ENCODE results near the gene MAML3.

The MAML3 gene

DNA sequence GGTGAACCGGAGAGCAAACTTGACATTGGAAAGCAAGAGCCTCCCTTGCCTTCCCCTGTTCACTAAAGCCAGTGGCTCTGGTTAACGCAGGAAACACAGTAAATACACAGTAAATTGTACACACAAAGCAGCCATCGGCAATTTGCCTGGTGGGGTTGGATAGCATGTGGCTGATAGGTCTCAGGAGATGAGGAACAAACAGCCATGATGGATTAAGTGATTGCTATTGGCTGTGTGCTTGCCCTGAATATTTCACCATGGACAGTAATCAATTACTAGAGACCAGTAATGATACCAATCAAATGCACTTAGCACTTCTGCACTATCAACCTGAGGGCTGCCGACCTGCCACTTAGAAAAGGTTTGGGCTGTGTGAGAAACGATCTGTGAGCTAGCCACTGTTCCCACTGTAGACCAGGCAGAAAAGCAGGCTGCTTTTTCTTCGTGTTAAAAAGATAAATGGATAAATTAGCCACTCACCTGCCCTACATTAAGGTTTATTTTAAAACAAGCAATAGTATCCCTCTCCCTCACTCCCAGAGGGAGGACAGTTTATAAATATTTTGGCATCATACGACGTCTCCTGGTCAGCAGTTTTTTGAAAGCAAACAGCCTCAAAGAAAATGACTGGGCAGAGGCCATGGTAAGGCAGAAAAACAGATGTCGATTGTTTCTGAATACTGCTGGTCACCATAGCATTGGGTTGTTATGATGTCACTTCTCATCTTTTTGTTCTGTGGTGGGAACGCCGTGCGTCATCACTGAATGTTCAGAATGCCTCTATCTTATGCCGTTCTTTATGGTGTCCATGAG lies 167.1 kb downstream of the MAML3 start:
- no peak for DNase-seq

DNA sequence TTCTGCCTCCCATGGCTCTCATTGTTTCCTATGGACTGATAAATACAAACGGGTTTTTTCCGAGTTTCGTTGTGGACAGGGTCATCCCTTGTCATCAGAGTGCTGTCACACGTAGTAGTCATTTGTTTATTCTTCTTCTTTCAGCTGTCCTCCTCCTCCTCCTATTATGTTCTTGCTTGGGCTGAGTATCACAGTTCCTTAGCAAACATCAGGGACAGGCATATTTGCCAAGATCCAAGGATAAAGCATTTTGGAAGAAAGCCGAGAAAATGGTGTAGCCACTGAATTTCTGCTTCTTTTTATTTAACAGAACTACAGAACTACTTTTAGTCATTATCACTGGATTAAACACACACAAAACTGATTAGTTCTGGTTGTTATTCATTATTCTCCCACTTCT lies 167.9 kb downstream of the MAML3 start:
- DNase-seq = no peak

GRCh38 chr4:139985401-139985800 lies 168.6 kb downstream of the MAML3 start:
- peak; percentile 31 for DNase-seq

GRCh38 chr4:139984471-139984870 lies 169.5 kb downstream of the MAML3 start:
- peak; percentile 23 for DNase-seq

DNA sequence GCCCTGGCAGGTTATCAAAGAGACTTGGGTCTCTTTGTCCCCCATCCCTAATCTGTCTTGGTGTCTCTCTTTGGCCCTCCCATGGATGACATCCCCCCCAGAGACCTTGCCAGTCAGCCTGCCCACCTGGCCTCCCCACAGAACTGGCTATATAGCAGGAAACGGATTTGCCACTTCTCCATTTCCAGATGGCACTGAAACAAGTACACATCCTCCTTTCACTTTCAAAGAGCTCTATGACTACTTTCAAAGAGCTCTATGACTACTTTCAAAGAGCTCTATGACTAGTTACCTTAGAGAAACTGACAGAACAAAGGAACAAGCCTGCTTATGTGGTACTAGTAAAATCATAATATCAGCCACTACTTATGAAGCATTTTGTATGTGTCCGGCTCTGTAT lies 175.3 kb downstream of the MAML3 start:
- DNase-seq = no peak

DNA sequence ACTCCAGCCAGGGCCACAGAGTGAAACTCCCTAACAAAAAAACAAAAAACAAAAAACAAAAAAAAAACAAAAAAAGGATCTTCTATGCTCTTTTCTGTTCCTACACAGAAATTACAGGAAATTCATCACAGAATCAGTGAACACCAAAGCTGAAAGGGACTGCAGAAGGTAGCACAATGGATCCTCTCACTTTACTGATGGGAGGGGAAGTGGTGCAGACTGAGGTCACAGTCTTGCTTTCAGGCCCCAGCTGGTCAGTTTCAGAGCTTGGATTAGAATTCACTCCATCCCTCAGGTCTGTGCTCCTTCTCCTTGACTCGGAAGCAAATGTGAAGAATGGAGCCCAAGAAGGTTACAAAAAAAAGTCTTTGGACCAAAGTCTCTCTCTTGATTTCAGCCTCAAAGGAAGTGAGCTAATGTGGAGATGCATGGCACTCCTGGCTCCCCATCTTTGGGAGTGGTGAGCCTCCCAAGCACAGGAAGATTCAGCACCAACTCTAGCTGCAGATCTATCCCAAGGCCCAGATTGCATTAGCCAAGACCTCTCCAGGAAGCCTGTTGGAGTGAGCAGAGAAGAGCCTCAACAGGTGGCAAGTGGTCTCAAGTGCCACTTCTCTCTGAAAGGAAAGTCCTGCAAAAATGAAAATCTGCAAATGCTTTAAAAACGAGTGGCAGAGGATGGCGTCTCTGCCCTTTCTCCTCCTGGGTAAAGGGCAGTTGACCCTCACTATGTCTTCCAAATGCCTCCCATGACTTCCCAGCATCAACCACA lies 176.0 kb downstream of the MAML3 start:
- DNase-seq = no peak

GRCh38 chr4:139975830-139976272 lies 178.1 kb downstream of the MAML3 start:
- DNase-seq = no peak

GRCh38 chr4:139973616-139974015 lies 180.4 kb downstream of the MAML3 start:
- DNase-seq = no peak

DNA sequence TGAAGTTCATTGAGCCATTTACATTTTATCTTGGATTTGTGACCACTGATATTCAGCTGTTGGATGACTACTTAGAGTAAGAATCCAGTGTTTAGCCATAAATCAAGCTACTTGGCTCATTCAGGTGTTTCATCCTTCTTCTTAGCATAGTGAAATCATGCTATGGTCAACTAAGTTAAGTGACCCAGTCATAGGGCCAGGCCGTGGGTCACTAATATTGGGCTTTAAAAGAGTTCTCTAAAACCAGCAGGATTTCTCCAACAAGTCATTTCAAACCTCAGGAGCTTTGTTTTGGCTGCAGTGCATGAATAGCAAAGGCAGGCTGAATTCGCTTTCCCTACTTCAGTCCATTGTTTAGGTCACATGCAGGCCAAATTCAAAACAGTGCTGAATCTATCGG lies 181.0 kb downstream of the MAML3 start:
- DNase-seq = no peak

DNA sequence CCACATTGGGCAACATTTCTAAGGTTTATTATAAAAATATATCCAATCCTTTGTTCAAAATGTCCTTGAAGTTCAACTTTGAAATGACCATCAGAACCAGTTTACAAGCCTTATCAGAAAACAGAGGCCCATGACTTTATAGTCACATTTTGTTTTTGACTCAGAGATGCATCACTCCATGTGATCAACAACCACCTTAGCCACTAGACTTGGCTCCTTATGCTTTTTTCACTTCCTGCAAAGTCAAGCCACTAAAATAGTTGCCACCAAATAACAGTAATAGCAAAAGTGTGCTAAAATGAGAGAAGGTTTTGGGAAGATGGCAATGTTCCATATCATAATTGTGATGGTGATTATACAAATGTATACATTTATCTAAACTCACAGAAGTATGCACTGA lies 181.7 kb downstream of the MAML3 start:
- DNase-seq = no peak

DNA sequence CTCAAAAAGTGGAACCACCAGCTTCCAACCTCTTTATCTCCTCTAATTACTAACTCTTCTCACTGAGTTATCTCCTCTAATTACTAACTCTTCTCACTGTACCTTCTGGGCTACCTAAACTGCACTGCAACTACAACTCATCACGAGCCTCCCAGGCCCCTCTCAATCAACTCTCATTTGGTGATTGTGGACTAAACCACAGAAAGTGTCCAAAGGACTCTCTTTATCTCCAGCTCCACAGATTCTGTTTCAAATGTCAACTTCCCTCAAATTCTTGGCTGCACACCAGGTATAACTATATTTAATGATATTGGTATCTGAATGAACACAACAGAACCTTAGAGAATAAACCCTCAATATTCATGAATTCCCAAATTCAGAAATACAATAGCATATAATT lies 182.9 kb downstream of the MAML3 start:
- DNase-seq = no peak

DNA sequence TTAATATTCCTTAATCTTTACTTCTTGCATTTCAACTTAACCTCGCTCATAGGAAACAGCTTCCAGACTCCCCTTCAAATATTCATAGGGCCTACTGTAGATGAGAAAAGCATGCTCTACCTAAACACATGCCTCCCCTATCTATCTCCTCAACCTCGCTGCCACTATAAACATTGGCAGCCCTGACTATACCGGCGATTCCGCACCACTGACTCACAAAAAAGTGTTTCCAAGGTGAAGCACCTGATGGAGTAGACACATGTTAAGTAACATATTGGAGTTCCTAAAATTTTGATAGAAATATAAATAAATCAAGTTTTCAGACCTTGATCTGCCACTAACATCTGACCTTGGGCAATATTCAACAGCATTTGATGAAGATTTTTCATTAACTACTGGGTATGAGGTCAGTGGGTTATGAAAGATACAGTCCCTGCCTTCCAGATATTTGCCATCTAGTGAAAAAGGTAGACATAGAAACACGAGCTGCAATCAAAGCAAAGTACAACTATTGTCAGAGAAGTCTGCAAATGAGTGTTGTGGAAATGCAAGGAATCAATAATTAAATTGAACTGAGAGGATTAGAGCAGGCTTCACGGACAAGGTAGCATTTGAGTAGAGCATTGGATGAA lies 184.2 kb downstream of the MAML3 start:
- no peak for DNase-seq

GRCh38 chr4:139968831-139969230 lies 185.2 kb downstream of the MAML3 start:
- DNase-seq = no peak

DNA sequence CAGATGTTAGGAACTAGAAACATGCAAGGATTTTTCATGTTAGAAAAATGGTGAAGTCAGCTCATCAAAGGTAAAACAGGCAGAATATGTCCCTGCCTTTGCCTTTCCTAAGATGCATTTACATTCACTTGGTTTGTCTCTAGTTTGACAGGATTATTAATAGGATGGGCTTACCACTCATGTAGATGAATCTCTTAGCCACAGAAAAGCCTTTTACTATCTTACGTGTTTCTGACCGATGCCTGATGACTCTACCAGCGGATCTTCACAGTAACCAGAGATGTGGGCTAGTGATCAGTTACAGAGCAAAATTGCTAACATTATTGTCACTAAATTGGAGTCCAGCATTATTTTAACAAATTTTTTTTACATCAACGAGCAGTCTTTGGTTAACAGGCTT lies 187.6 kb downstream of the MAML3 start:
- peak; percentile 82 for DNase-seq

GRCh38 chr4:139965789-139966188 lies 188.2 kb downstream of the MAML3 start:
- DNase-seq = peak; percentile 60

DNA sequence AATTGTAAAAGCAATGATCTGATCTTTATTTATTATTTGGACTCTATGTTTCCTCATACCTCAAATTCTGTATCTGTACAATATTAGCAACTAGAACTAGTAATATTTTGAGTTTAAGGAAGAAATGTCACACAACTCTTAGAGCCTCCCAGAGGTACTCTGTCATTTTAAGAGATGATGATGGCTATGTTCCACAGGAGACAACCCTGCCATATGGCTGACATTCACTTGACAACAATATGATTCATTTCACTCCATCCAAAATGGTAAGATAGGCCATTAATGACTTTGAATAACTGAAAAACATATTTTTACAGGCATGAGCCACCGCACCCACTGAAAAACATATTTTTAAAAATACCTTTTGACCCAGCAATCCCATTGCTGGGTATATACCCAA lies 190.3 kb downstream of the MAML3 start:
- no peak for DNase-seq

- DNase-seq = no peak
Observed at GRCh38 chr4:139962130-139962684, 191.8 kb downstream of the MAML3 start.

- no peak for DNase-seq
Observed at GRCh38 chr4:139961344-139961946, 192.5 kb downstream of the MAML3 start.

DNA sequence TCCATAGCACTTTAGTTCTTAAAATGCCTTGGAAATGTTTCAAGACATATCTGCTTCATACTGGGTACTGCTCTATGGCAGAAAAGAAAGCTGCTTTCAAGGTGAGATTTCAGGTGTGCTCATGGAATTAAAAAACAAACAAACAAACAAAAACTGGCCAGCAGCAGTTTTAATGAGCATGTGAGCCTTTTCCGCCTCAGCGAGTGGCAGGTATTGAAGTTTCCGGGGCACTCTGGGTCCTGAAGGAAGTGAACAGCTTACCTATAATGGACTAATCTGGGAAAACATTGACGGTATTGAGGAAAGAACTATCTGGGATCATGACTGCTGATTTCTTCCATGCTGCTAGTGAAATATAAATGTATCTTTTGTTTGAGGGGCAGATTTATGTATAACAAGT lies 194.6 kb downstream of the MAML3 start:
- DNase-seq = no peak

- DNase-seq = no peak
Observed at GRCh38 chr4:139958739-139959098, 195.3 kb downstream of the MAML3 start.

DNA sequence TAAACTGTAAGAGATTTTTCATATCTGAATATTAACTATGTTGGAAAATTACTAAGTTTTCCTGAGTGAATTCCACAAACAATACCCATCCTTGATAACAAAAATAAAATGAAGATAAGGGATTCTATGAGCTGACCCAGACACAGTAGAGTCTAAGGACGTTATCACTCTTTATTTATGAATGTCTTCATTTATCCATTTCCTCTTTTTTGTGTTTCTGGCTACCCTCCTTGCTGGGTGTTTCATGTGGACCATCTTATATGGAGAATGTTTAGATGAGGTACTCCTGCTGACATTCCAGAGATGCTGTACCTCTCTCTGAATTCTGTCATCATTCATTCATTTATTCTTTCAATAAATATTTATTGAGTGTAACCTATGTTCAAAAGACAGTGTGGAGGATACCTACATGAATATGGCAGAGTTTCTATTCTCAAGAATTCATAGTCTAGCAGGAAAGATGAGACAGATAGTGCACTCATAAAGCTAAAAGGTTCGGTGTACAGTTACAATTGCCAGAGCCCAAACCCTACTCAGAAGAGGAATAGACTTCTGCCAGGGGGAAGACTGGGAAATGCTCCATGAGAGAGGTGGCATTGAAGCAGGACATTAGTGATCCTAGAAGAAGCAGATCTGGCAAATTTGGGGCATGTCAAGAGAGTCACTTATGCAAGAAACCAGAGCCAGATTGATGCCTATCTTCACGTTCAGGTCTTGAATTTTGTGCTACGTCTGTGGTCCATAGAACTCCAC lies 195.8 kb downstream of the MAML3 start:
- no peak for DNase-seq

GRCh38 chr4:139957065-139957464 lies 196.9 kb downstream of the MAML3 start:
- DNase-seq = no peak
